GM19328 (cell line): Measurements from ENCODE around the gene SGIP1.

Experiments used
- ATAC-seq: cut with Tn5 transposase; IDR thresholded peaks from one replicate; pipeline ENCODE4 v1.9.1; 2021; ENCODE audit warnings: mild to moderate bottlenecking, moderate library complexity; ENCODE audit not compliant: unreplicated experiment

The SGIP1 gene

GRCh38 chr1:66520655-66521054 is 13.3 kb upstream of the SGIP1 start:
- ATAC-seq, result no peak

- ATAC-seq, result no peak
Observed at GRCh38 chr1:66521721-66522365, 12.1 kb upstream of the SGIP1 start.

- ATAC-seq, result no peak
Observed at GRCh38 chr1:66523562-66523961, 10.4 kb upstream of the SGIP1 start.

- no peak for ATAC-seq
Observed at GRCh38 chr1:66525086-66525485, 8.9 kb upstream of the SGIP1 start.

GRCh38 chr1:66526036-66526435 is 7.9 kb upstream of the SGIP1 start:
- no peak for ATAC-seq

- ATAC-seq, result no peak
Observed at GRCh38 chr1:66526991-66527390, 7.0 kb upstream of the SGIP1 start.

GRCh38 chr1:66527686-66528085 is 6.3 kb upstream of the SGIP1 start:
- ATAC-seq, result no peak

- no peak for ATAC-seq
Observed at GRCh38 chr1:66528580-66528979, 5.4 kb upstream of the SGIP1 start.

GRCh38 chr1:66532214-66532613 is 1.7 kb upstream of the SGIP1 start:
- ATAC-seq, result no peak

- ATAC-seq, result no peak
Observed at GRCh38 chr1:66532798-66533783, 862 bp upstream of the SGIP1 start.

GRCh38 chr1:66535061-66535460 is 1.1 kb downstream of the SGIP1 start:
- ATAC-seq, result no peak

GRCh38 chr1:66535853-66536252 is 1.9 kb downstream of the SGIP1 start:
- no peak for ATAC-seq

GRCh38 chr1:66537718-66538117 is 3.8 kb downstream of the SGIP1 start:
- no peak for ATAC-seq

GRCh38 chr1:66539491-66539890 is 5.5 kb downstream of the SGIP1 start:
- ATAC-seq, result no peak

- ATAC-seq, result no peak
Observed at GRCh38 chr1:66540434-66541032, 6.6 kb downstream of the SGIP1 start.

GRCh38 chr1:66542314-66542713 is 8.4 kb downstream of the SGIP1 start:
- no peak for ATAC-seq

GRCh38 chr1:66542811-66543767 is 9.1 kb downstream of the SGIP1 start:
- no peak for ATAC-seq

- no peak for ATAC-seq
Observed at GRCh38 chr1:66546047-66546810, 12.3 kb downstream of the SGIP1 start.

- no peak for ATAC-seq
Observed at GRCh38 chr1:66549017-66549416, 15.1 kb downstream of the SGIP1 start.

- no peak for ATAC-seq
Observed at GRCh38 chr1:66550243-66550642, 16.3 kb downstream of the SGIP1 start.
